NCI-H146 treated with DMSO at 0.1 percent for 48 hours (cell line): ENCODE data around the gene DOCK6.

ENCODE experiments used
- DNase-seq: peaks from one replicate; lab custom pipeline; 2025; ENCODE audit not compliant: unreplicated experiment; lab: John Stamatoyannopoulos, UW

DOCK6 gene

DNA sequence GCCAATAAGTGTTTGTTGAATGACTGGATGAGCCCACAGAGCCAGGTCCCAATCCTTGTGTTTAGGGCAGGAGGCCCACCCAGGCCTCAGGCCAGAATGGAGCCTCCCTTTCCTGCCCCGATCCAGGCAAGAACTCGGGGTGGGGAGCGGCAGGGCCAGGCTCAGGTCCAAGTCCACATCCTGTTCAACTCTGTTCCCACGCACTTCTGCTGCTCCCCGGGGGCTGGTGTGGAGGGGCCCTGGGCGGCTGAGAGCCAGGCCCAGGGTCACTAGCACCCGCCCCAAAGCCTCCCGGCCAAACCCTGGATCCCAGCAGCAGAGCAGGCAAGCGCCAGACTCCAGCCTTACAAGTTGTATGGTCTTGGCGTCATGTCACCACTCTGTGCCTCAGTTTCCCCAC is 14.9 kb downstream of the DOCK6 start:
- no peak for DNase-seq

DNA sequence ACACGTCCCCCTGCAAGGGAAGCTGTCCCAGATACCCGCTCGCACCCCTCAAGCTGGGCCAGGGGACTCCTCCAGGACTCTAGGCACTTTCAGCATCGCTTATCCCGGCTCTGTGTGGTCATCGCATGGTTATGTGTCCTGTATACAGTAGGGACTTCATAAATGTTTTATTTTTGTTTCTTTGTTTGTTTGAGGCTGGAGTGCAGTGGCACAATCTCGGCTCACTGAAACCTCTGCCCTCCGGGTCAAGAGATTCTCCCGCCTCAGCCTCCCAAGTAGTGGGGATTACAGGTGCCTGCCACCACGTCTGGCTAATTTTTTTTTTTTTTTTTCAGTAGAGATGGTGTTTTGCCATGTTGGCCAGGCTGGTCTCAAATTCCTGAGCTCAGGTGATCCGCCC is 15.4 kb downstream of the DOCK6 start:
- DNase-seq = no peak

DNA sequence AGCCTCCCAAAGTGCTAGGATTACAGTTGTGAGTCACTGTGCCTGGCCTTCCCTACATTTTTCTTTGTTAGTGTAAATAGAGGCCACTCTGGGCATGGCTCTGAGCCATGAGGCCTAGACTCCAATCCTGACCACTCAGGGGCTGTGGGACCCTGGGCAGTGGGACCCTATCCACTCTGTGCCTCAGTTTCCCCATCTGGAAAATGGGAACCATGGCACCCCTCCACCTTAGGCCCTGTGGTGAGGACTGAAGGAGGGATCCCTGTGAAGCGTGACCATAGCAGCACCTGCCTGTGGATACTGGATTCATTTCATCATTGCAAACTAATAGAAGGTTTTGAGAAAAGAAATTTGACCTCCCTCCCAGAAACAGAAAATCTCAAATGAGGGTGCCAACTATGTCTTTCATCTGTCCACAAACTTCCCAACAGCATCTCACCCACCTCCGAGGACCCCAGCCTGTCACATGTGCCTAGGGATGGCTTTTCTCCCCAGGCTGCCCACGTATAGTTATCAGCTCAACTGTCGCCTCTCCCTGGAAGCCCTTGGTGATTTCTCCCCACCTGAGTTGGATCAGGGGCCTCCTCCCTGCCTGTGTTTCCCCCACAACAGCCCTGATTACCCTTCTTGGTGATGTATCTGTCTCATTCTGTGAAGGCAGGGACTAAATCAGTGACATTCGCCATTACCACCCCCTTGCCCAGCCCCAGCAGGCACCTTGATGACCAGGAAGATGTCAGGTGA is 17.3 kb downstream of the DOCK6 start:
- no peak for DNase-seq

DNA sequence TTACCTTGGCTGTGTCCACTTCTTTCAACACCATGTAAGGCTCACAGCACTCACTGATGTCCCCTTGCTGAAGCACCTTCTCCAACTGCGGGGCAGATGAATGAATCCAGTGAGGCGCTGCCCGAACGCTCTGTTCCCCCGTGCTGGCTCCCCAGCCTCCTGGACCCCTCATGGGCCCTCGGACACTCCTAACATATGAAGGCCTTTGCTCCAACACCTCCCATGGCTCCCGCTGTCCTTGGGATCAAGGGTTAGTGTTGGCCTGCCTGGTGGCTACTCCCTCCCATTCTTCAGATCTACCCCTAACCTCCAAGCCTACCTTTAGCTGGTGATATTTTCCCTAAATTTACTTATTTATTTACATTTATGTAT is 18.5 kb downstream of the DOCK6 start:
- DNase-seq = no peak

DNA sequence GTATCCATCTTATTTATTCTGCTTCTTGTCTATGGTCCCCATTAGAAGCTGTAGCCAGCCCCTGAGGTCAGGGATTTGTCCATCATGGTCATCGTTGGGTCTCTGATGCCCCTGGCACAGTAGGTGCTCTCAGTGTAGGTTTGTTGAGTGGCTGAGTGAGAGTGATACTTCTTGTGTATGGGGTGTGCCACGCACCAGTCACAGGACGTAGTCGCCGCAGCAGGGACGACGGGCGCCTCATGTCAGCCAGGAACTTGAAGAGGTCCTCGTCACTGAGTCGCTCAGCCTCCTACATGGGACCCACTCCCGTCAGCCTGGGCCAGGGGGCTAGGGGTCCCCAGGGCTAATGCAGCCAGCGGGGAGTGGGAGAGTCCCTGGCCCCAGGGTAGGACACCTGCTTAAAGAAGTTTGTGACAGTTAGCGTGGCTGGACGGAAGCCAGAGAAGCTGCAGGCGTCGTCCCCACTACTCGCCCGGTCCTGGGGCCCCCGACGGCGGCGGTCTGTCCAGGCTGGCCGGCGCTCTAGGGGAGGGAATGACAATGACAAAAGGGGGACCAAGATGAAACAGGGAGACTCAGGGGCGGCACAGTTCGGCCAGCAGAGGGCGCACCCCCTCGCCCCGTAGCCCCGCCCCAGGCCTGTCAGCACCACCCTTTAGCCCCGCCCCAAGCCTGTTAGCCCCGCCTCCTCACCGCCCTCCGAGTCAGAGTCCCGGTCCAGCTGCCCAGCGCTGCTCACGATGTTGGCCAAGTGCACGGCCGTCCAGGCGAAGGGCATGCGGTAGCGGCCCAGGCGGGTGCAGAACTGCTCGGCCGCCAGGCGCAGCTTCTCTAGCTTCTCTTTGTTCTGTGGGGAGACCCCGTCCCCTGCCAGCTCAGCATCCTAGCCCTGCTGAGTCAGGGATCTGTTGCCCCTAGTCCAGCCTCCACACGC is 19.2 kb downstream of the DOCK6 start:
- DNase-seq = no peak

DNA sequence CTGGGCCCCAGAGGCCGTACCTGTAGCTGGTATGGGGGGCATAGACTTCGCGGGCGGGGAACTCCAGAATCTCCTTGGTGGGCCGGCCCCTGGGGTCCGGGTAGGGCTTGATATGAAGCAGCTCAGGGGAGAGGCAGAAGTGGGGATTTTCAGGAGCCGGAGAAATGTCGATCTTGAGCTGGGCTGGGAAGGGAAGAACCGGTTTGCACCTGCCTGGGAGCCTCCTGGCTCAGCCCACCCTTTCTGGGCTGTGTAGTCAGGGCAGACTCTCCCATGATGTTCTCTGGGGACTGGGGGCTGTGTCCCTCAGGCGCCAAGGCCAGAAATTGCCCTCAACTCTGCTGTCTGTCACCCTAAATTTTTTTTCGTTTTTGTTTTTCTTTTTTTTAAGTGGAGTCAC is 20.3 kb downstream of the DOCK6 start:
- no peak for DNase-seq

DNA sequence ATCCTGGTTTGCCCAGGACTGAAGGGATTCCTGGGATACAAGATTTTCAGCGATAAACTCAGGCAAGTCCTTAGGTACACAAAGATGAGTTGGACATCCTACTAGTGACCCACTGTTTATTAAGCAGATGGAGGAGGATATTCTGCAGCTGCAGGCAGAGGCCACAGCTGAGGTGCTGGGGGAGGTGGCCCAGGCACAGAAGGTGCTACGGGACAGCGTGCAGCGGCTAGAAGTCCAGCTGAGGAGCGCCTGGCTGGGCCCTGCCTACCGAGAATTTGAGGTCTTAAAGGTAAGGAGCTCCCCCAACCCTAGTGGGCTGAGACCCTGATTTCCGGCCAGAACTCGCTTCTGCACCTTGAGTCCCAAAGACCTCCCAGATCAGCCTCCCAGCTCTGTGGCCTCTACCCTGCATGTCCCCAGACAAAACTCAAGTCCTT is 22.3 kb downstream of the DOCK6 start:
- DNase-seq = no peak

DNA sequence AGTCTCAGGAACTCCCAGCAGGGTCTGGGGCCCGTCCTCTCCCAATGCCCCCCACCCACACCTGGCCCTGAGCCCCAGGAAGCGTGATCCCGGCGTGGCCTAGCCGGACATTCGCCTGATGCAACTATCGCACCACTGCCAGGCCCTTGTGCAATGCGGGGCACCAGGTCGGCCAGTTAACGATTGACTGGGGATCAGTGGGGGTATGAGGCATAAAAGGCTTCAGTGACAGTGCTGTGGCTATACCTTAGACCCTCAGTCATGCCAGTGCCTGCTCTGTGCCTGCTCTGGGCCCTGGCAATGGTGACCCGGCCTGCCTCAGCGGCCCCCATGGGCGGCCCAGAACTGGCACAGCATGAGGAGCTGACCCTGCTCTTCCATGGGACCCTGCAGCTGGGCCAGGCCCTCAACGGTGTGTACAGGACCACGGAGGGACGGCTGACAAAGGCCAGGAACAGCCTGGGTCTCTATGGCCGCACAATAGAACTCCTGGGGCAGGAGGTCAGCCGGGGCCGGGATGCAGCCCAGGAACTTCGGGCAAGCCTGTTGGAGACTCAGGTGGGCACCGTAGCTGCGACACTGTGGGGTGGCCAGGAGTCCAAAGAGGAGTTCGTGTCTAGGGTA is 22.8 kb downstream of the DOCK6 start, which contains the start of gene ANGPTL8:
Gene ANGPTL8 (plus strand): TSS at position 243 of the 624 bp plus-strand sequence. CDS start 19 bp downstream, at position 262.
- no peak for DNase-seq

DNA sequence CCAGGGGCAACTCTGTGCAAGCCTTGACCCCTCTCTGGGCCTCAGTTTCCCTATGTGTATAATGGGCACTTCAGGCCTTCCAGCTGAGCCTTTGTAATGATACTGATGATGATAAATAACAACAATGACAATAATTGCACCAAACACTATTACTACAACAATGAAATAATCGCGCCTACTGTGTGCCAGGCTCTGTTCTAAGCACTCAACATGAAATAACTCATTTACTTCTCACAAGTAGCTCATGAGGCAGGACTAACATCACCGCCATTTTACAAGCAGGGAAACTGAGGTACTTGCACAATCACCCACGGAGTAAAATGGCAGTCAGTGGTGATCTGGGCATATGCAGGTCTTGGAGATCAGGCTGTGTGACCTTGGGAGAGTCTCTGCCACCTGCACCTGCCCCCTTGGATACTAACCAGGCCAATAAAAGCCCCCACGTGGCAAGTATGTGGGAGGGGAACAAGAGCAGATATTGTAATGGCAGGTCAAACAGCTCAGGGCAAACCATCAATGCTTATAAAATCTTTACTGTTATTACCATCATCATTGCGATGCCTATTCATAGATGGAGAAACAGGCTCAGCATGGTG is 23.4 kb downstream of the DOCK6 start:
- DNase-seq = no peak

DNA sequence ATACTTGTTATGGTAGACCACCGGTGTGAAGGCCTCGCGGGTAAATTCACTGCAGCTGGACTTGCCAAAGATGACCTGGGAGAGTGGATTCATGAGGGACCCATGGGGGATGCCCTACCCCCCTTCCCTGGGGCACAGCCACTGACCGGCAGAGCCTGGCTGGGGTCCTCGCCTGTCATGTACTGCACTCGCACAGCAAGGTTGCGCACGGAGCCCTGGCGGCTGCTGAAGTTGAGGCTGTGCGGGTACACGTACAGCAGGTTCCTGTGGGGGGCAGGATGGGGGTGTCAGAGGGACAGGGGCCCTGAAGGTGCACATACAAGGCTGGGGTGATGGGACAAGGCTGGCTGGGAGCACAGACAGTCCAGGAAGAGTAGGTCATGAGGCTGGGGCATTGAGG is 24.3 kb downstream of the DOCK6 start:
- no peak for DNase-seq

DNA sequence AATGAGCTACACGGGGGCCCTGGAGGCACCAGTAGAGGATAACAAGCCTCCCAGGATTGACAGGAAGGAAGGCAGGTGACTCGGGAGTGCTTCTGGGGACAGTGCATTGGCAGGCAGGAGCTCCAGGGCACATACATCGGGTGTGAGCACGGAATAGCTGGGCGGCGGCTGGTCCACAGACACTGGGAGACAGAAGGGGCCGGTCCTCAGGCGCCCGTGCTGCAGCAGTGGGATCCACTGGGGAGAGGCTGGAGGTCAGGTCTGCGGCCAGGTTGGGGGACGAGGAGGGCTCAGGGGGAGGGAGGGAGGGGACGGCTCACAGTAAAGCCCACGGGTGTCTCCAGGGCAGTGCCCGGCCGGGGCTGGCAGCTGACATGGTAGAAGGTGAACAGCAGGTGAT is 25.0 kb downstream of the DOCK6 start:
- DNase-seq = no peak

DNA sequence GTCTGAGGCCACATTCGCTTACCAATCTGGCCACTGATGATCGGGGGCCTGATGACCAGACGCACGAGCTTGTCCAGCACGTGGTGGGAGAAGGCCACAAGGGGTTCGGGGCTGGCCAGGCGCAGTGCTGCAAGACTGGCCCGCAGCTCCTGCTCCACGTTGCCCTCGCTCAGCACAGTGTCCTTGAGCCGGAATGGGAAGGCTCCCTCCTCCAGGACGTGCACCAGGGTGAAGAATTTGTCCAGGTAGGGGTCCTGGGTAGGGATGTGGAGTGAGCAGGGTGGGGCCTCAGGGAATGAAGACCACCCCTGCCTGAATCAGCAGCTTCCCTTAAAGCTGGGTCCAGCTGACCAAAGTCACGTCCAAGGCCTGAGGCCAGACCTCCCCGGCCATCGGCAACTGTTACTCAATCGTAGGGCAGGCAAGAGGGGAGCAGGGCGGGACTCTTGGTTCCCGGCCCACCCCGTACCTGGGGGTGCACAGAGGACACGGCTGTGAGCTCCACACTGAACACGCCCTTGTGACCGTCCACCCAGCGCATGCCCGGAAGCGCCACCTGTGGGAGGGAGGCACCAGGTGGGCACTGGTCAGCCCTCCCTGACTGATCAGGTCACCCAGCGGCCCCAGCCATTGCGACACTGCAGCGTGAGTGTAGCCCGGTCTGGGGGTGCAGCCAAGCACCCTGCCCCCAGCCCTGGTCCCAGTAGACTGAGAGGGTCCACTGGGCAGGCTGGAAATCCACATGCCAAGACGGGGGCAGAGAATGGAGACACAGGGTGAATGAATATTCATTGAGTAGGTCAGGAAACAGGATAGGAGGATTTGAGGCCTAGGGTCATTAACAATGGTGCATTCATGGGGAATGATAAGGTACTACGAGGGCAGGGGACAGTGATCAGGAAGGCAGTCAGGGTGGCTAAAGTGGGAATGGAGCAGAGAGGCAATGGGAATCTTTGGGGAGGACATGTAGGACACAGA is 25.7 kb downstream of the DOCK6 start:
- no peak for DNase-seq

DNA sequence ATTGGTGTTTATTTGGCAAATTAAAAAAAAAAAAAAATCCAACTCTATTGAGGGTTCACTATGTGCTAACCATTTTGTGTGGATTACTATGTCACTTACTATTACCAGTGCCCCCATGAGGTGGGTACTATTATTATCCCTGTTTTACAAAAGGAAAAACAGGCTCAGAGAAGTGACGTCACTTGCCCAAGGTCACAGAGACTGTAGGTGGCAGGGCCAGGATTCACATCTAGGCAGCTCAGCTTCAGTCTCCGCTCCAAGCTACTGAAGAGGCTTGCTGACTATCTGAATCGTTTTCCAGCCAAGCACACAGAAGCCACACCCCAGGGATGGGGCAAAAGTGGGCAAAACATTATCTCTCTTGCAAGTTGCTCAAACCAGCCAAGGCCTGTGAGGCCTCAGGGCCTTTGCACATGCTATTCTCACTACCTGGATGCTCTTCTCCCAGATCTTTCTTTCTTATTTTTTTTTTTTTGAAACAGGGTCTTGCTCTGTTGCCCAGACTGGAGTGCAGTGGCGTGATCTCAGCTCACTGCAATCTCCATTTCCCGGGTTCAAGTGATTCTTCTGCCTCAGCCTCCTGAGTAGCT is 27.7 kb downstream of the DOCK6 start:
- DNase-seq = no peak

DNA sequence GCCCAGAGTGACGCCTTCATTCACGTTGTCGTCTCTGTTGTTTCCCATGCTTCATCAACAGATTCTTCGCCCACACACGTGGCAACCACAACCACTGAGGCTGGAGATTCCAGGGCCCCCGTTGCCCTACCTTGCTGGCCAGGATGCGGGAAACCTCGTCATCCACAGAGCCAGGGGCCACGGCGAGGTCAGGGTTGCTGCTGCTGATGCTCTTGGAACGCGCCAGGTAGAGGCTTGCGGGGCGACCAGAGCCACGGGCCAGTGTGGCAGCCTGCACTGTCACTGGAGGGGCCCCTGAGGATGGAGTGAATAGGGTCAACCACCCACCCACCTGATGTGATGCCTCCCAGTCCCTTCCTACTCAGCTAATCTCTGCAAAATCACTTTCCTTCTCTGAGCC is 29.3 kb downstream of the DOCK6 start:
- DNase-seq = no peak

DNA sequence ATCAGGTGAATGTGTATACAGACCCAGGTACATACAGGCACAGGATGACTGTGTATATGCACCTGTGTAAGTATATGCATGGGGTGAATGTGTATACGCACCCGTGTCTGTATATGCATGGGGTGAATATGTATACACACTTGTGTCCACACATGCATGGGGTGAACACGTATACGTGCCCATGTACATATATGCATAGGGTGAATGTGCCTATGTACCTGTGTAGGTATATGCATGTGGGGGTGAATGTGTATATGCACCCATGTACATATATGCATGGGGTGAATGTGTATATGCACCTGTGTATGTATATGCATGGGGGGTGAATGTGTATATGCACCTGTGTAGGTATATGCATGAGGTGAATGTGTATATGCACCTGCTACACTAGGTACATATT is 29.8 kb downstream of the DOCK6 start:
- no peak for DNase-seq

DNA sequence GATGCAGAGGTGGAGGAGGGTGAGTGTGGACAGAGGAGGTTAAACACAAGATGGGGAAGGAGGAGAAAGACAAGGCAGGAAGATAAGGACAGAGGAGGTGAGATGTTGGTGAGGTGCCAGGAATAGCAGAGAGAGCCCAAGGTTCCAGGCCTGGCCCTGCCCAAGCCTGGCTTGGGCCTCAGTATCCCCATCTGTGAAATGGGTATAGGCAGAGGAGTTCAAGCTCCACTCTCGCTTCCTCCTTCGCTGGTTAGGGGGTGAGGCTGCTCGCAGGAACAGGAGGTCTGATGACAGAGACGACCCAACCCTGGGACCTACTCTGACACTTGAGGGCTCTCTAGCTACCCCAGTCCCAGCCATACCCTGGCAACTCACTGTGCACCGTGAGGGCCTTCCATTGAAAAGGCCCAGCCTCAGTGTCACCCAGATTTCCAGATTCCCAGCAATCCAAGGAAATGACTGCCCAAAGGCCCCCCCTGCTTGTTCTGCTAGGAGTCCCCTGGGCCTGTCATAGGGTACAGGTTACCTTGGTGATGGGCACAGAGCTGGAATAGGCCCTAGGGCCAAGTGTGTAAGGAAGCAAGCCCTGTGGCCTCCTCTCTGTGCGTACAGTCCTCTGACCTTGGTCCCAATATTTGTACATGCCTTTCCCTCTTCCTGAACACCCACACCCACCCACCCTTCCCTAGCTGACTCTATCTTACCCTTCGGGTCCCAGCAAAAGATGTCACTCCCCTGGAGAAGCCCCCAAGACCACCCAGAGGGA is 31.5 kb downstream of the DOCK6 start:
- DNase-seq = no peak

DNA sequence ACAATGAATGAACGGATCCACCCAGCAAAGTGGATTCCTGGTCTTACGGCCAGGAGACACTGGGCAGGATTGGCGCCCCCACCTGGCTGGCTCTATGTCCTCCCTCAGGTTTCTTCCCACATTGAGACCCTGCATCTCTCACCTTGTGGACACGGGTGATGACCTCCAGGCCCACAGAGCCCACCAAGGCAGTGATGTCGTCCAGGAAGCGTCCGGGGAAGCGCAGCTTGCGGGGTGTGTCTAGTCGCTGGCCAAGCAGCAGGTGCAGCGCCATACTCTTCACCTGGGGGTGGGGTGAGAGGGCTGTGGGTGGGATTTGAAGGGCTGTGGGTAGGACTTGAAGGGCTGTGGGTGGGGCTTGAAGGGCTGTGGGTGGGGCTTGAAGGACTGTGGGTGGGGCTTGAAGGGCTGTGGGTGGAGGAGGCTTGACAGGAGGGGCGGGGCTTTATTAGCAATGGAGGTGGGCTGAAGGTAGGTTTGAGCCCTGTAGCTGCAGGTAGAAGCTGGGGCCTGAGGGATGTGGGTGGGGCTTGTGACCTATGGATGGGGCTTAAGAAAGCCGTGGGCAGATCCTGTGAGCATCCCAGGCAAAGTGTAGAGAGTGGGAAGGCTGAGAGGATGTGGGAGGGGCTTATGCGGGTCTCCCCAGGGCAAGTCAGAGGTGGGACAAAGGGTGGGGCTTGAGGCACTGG is 35.0 kb downstream of the DOCK6 start:
- DNase-seq = no peak

DNA sequence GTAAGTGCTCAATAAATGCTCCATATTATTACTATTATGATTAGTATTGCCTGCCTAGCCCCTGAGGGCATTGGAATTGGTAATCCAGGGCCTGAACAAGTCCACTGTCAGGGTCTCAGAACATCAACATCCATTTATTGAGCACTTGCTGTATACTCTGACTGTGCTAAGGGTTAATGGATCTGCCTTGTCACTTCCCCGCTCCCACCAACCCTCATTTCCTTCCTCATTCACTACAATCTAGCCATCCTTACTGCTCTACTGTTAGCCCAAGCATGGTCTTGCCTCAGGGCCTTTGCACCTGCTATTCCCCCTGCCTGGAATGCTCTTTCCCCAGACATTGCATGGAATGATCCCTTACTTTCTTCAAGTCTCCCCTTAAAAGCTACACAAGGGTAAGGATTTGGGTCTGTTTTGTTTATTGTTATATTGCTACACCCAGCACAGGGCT is 35.6 kb downstream of the DOCK6 start:
- DNase-seq = no peak
